ENCODE results near the gene WDR33.

DNA sequence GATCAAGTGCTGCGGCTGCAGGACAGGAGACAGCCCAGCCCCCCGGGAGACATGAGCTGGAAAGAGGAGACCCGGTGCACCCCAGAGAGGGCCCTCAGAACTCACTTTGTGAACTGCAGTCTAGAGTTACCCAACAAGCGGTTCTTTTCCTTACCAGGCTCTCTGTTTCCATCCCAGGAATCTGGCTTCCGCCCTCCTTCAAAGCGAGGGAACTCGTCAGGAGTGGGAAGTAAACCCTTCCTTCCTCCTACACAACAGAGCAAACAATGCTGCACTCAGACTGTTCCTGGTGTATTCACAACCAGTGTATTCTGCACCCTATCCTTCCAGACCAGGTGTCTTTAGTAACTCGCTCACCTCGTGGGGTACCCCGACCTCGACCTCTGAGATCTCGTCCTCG lies 101.6 kb downstream of the WDR33 start:
- no peak for TF ChIP-seq FOXM1 (IDR thresholded peaks at IDR 0.05; ENCODE audit: low read depth)
- no peak for TF ChIP-seq FOXM1 (CRISPR knock-in tag; IDR thresholded peaks at IDR 0.05; ENCODE audit: low read depth)
- TF ChIP-seq ESRRA (IDR thresholded peaks at IDR 0.05; ENCODE audit: borderline replicate concordance, low read depth) = no peak
- no peak for TF ChIP-seq POLR2A (conservative IDR thresholded peaks at IDR 0.05)
